CD4-positive, CD25-positive, alpha-beta regulatory T cell (primary cell): Measurements from ENCODE around the gene GALNT10. TPM values are rescaled to one million over a fixed set of nuclear protein-coding genes. Genes with fewer than 3 reads are reported as not detected.

ENCODE experiments used
- ATAC-seq, 2 donors: fragments of 150-1000 bp; cut with Tn5 transposase; one replicate each; pipeline ENCODE4 v1.10.0; 2021; ENCODE audit warnings: low read depth in 2 of 2, moderate number of reproducible peaks in 2 of 2, moderate library complexity in 1 of 2
- DNase-seq, 3 donors: peaks; one replicate each; pipeline versions ENCODE4 v3.0.0 to v3.0.0-alpha.2; 2012 to 2022; ENCODE audit warnings: mixed read lengths in 1 of 3
- H3K27ac ChIP-seq: one replicate; pipeline ENCODE4 v1.7.0; 2013; ENCODE audit warnings: mild to moderate bottlenecking, low read length; ENCODE audit not compliant: insufficient read depth, poor library complexity, severe bottlenecking
- H3K27me3 ChIP-seq: one replicate; pipeline ENCODE4 v1.7.0; 2013; ENCODE audit warnings: low read length; ENCODE audit not compliant: control insufficient read depth, insufficient read depth
- H3K36me3 ChIP-seq: one replicate; pipeline ENCODE4 v1.7.0; 2013; ENCODE audit warnings: mild to moderate bottlenecking, low read length, moderate library complexity; ENCODE audit not compliant: control insufficient read depth, insufficient read depth
- H3K4me1 ChIP-seq: 2 replicates; pipeline ENCODE4 v1.7.0; 2013; ENCODE audit warnings: mild to moderate bottlenecking, low read length; ENCODE audit not compliant: insufficient read depth, control insufficient read depth, poor library complexity, severe bottlenecking
- H3K4me3 ChIP-seq: one replicate; pipeline ENCODE4 v1.7.0; 2013; ENCODE audit warnings: low read depth, mild to moderate bottlenecking, low read length, moderate library complexity
- H3K9me3 ChIP-seq, 2 experiments: 1 replicate in 1 of 2; 2 replicates in 1 of 2; pipeline ENCODE4 v1.7.0; 2013; ENCODE audit warnings: low read length in 2 of 2, mild to moderate bottlenecking in 1 of 2, moderate library complexity in 1 of 2; ENCODE audit not compliant: control insufficient read depth in 2 of 2
- H3K27ac Mint-ChIP-seq, 3 donors: one replicate each; pipeline ENCODE4 v1.8.0; 2020 to 2022; ENCODE audit warnings: mild to moderate bottlenecking in 3 of 3, mixed read lengths in 3 of 3, moderate library complexity in 2 of 3
- H3K27me3 Mint-ChIP-seq: one replicate; pipeline ENCODE4 v1.8.0; 2022; ENCODE audit warnings: mild to moderate bottlenecking, mixed read lengths
- H3K36me3 Mint-ChIP-seq: one replicate; pipeline ENCODE4 v1.8.0; 2020; ENCODE audit warnings: mixed read lengths
- H3K4me1 Mint-ChIP-seq, 4 donors: one replicate each; pipeline ENCODE4 v1.8.0; 2020 to 2022; ENCODE audit warnings: mixed read lengths in 4 of 4, mild to moderate bottlenecking in 1 of 4
- H3K4me3 Mint-ChIP-seq, 4 donors: one replicate each; pipeline ENCODE4 v1.8.0; 2020 to 2022; ENCODE audit warnings: mild to moderate bottlenecking in 4 of 4, mixed read lengths in 4 of 4, moderate library complexity in 3 of 4
- H3K9me3 Mint-ChIP-seq, 7 donors: one replicate each; pipeline ENCODE4 v1.8.0; 2020 to 2022; ENCODE audit warnings: mixed read lengths in 7 of 7, mild to moderate bottlenecking in 3 of 7, moderate library complexity in 2 of 7
- polyA plus RNA-seq, 4 donors: library from polyadenylated mRNA; unstranded; fragments of 300-500 nt; fragmentation: Illumina TruSeq; gene quantifications; one replicate each; pipeline ENCODE4 v1.2.3, GENCODE V29; 2021
- total RNA-seq: library from RNA; stranded (reverse); gene quantifications from one replicate; pipeline ENCODE4 v1.2.3, GENCODE V29; 2022

Gene GALNT10
- total and polyA plus RNA-seq, 5 donors from 2014 or later, result 8.4 to 43.4 (median 15.9) TPM

DNA sequence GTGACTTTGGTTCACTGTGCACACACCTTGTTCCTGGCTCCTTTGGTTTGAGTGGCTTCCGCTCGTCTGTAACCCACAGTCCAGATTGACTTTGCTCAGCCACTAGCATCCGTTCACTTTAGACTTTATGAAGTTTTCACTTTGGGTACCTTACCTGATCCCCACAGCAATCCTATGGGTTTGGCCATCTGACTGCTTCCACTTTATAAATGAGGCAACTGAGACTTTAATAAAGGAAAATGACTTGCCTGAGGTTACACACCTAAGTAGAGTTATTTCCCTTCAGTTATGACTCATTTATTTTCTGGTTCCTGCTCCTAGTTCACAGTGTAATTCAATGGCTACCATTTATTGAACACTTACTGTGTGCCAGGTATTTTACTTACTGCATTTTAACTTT, 161.0 kb downstream of the GALNT10 start:
- H3K36me3 ChIP-seq, result no peaks in the 10 kb centered on the region
- Mint-ChIP-seq H3K36me3 (peaks cover 12% of the 10 kb centered on the region), H3K27ac (no peak overlapping the region)

DNA sequence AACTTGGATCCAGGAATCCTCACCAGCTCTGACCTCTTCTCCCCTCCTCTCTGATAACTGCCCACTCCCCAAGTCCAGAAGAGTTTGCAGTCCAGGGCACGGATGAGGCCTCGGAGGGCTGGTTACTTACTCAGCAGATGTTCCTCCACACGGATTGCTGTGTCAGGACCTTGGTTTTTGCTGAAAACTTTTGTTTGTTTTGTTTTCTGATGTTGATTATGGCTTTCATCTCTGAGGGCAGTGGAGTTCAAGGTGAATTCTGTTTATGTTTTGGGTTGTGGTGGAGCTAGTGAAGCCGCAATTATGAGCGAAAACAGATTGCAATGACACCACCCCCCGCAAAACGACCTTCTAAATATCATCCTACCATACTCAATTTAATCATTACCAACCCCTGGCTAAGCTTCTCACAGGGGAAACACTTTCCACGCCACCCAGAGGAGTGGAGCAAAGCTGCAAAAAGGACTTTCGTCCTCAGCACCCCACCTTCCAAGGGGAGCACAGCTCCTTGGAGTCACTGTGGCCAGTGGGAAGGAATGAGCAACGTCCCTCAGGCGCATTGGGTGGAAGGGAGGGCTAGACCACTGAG, 162.5 kb downstream of the GALNT10 start:
- no peaks in the 10 kb centered on the region for H3K27me3 Mint-ChIP-seq
- no peak overlapping the region for H3K4me3 Mint-ChIP-seq
- H3K36me3 ChIP-seq, result no peaks in the 10 kb centered on the region
- no peak for ATAC-seq
- peaks cover 0 to 43% (median 11%) of the 10 kb centered on the region in 4 donors for H3K4me1 Mint-ChIP-seq
- no peak for DNase-seq
- H3K27ac Mint-ChIP-seq, result no peak overlapping the region
- H3K36me3 Mint-ChIP-seq, result peaks cover 12% of the 10 kb centered on the region
- no peak overlapping the region for H3K4me3 ChIP-seq
- no peaks in the 10 kb centered on the region for H3K4me1 ChIP-seq
- no peaks in the 10 kb centered on the region for H3K9me3 Mint-ChIP-seq
- no peaks in the 10 kb centered on the region for H3K27me3 ChIP-seq
- H3K9me3 ChIP-seq, result no peaks in the 10 kb centered on the region
- H3K27ac ChIP-seq, result no peak overlapping the region

More for the DNA sequence above, 161.0 kb downstream of the GALNT10 start:
- Histone ChIP-seq H3K27ac (no peak overlapping the region), H3K4me1 (no peaks in the 10 kb centered on the region), H3K4me3 (no peak overlapping the region), H3K27me3 (no peaks in the 10 kb centered on the region), H3K9me3 (no peaks in the 10 kb centered on the region)
- DNase-seq, result no peak
- no peak for ATAC-seq
- no peaks in the 10 kb centered on the region for H3K9me3 Mint-ChIP-seq
- peaks cover 0 to 32% (median 10%) of the 10 kb centered on the region in 4 donors for H3K4me1 Mint-ChIP-seq
- no peaks in the 10 kb centered on the region for H3K27me3 Mint-ChIP-seq
- H3K4me3 Mint-ChIP-seq, result no peak overlapping the region

DNA sequence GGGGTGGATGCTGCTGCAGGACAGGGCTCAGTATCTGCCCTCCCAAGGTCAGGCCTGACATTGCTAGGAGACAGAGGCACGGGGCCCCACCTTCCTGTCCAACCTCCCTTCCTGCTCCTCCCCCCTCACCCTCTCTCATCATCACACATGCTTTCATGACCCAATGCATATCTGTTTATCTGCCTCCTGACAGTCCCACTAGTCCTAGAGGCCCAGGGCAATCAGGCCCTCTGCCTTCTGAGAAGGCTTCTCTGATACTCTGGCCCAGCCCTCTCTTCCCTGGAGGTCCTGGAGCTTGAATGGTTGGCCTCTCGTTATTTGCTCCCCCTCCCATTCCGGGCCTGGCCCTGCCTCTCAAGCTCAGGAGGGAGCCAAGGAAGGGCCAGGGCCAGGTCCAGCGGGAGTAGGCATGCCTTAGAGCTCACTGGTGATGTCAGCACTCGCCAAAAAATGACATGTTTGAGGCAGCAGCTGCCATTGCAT, 164.6 kb downstream of the GALNT10 start:
- Mint-ChIP-seq H3K4me1 (peaks cover 0 to 40% (median 13%) of the 10 kb centered on the region in 4 donors), H3K27me3 (no peaks in the 10 kb centered on the region)
- DNase-seq, result no peak

DNA sequence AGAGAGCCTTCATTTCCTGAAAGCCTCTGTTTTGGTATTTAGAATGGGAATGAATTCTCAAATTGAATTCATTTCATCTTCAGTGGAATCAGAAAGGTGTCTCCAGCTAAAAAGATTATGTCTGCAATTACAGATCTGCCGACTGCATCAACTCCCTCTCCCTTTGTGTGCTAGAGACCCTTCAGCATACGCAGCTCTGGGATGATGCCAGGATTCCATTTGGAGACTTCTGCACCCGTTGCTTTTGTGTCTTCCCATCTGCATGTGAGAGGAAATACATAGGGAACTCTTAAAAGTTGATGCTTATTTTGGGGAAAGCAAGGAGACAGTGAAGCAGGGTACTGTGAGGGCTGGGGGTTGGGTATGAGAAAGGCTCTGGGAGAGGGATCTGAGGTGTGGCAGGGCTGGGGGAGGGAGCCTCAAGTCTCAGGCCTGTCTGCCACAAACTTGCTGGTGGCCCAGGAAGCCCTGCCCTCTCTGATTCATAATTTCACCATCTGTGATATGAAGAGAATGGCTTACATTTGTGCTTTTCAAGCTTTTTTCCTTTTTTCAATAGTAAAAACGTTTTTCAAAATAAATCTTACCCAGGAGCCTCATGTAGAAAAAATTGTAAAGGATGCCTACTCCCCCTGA, 165.6 kb downstream of the GALNT10 start:
- Histone ChIP-seq H3K4me3 (no peak overlapping the region), H3K27me3 (no peaks in the 10 kb centered on the region), H3K36me3 (no peaks in the 10 kb centered on the region), H3K4me1 (no peaks in the 10 kb centered on the region), H3K9me3 (no peaks in the 10 kb centered on the region), H3K27ac (no peak overlapping the region)
- no peak for DNase-seq
- no peak for ATAC-seq
- no peaks in the 10 kb centered on the region for H3K9me3 Mint-ChIP-seq
- no peaks in the 10 kb centered on the region for H3K27me3 Mint-ChIP-seq
- H3K4me1 Mint-ChIP-seq, result peaks cover 0 to 38% (median 13%) of the 10 kb centered on the region in 4 donors
- no peak overlapping the region for H3K27ac Mint-ChIP-seq
- H3K4me3 Mint-ChIP-seq, result no peak overlapping the region
- peaks cover 12% of the 10 kb centered on the region for H3K36me3 Mint-ChIP-seq

More for the DNA sequence above, 164.6 kb downstream of the GALNT10 start:
- no peak for ATAC-seq
- no peaks in the 10 kb centered on the region for H3K4me1 ChIP-seq
- no peaks in the 10 kb centered on the region for H3K27me3 ChIP-seq
- Mint-ChIP-seq H3K27ac (no peak overlapping the region), H3K9me3 (no peaks in the 10 kb centered on the region), H3K36me3 (peaks cover 12% of the 10 kb centered on the region), H3K4me3 (no peak overlapping the region)
- H3K4me3 ChIP-seq, result no peak overlapping the region
- no peaks in the 10 kb centered on the region for H3K36me3 ChIP-seq
- no peak overlapping the region for H3K27ac ChIP-seq
- H3K9me3 ChIP-seq, result no peaks in the 10 kb centered on the region

DNA sequence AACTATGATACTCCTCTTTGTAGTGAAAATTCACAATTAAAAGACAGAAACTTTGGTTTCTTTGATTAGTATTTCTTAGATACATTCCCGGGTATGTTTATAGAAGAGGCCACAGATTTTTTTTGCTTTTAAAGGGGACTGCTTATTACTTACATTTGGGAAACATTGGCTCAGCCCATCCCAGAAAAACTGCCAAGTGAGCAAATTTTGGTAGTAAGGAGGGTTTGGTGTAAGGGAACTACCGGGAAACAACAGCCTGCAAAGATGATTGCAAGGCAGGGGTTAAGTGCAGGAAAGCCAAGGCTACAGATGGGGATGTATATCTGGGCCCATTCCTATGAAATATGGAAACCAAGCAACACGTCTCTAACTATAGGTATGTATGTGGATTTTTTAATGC, 166.4 kb downstream of the GALNT10 start:
- Mint-ChIP-seq H3K27me3 (no peaks in the 10 kb centered on the region), H3K27ac (no peak overlapping the region), H3K4me1 (peaks cover 0 to 38% (median 12%) of the 10 kb centered on the region in 4 donors), H3K4me3 (no peak overlapping the region), H3K9me3 (no peaks in the 10 kb centered on the region), H3K36me3 (peaks cover 8% of the 10 kb centered on the region)
- Histone ChIP-seq H3K27ac (no peak overlapping the region), H3K27me3 (no peaks in the 10 kb centered on the region), H3K36me3 (peaks cover 7% of the 10 kb centered on the region), H3K9me3 (no peaks in the 10 kb centered on the region), H3K4me3 (no peak overlapping the region), H3K4me1 (no peaks in the 10 kb centered on the region)
- no peak for DNase-seq
- ATAC-seq, result no peak

DNA sequence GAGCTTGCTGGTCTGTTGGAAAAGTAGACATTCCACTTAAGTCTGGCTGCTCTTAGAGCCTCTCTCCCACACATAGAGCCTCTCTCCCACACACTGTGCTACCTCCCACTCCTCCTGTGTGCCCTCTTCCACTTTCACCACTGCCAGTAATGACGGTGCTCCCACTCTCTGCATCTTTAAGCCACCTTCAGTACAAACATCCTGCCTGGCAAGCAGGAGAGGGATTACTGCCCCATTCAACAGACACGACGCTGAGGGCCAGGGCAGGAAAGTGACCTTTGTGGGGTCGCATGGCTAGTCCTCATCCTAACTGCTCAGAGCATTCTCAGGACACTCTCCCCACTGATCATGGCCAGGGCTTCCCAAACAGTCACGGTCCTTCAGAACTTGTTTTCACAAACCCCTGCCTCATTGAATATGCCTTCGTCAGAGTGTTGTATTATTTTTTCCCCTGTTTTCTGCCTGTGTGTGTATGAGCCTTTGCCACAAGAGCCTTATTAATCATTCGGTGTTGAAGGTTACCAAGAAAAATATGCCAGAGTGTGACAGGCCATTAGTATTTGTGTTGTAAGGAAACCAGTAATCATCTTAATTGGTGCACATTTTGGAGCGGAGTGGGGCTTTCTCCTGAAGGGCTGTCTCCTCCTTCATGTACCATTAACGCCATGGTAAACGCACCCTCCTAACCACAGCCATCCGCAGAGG, 168.1 kb downstream of the GALNT10 start:
- Mint-ChIP-seq H3K9me3 (no peaks in the 10 kb centered on the region), H3K27me3 (no peaks in the 10 kb centered on the region), H3K4me3 (no peak overlapping the region), H3K36me3 (peaks cover 12% of the 10 kb centered on the region), H3K4me1 (peaks cover 0 to 29% (median 13%) of the 10 kb centered on the region in 4 donors), H3K27ac (peak overlapping the region in 2 of 3 donors; percentile 15 to 67)
- Histone ChIP-seq H3K36me3 (peaks cover 8% of the 10 kb centered on the region), H3K27me3 (no peaks in the 10 kb centered on the region), H3K9me3 (no peaks in the 10 kb centered on the region), H3K4me1 (no peaks in the 10 kb centered on the region), H3K27ac (no peak overlapping the region), H3K4me3 (no peak overlapping the region)
- ATAC-seq (no peak), DNase-seq (no peak)

DNA sequence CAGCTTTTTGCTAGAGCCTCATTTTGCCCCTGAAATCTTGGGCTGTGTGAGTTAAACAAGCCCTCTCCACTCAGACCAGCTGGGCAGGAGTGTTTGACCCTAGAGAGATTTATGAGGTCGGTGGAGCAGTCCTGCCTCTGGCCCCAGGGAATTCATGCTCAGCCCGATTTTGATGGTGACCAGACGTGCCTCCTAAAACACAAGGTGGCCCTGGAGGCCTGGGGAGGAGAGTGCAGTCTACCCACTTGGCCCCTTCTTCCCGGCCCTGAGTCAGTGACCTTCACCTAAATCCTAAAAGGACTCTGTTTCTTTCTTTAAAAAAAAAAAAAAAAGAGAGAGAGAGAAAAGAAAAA, 168.7 kb downstream of the GALNT10 start:
- no peak overlapping the region for H3K4me3 Mint-ChIP-seq
- no peaks in the 10 kb centered on the region for H3K9me3 Mint-ChIP-seq
- ATAC-seq, result no peak
- Histone ChIP-seq H3K36me3 (peaks cover 8% of the 10 kb centered on the region), H3K4me1 (no peaks in the 10 kb centered on the region), H3K4me3 (no peak overlapping the region), H3K9me3 (no peaks in the 10 kb centered on the region), H3K27me3 (no peaks in the 10 kb centered on the region), H3K27ac (no peak overlapping the region)
- peak overlapping the region in 1 of 3 donors; percentile 67 for H3K27ac Mint-ChIP-seq
- H3K27me3 Mint-ChIP-seq, result no peaks in the 10 kb centered on the region
- DNase-seq, result no peak
- peaks cover 0 to 26% (median 11%) of the 10 kb centered on the region in 4 donors for H3K4me1 Mint-ChIP-seq
- H3K36me3 Mint-ChIP-seq, result peaks cover 16% of the 10 kb centered on the region
